Left renal pelvis (tissue), 4 donors: ENCODE measurements around the gene STK38L. TPM values are rescaled to one million over a fixed set of nuclear protein-coding genes. Genes with fewer than 3 reads are reported as not detected.

Experiments used
- DNase-seq, 4 donors: peaks; one replicate each; pipeline ENCODE4 v3.0.0-alpha.2; 2013; ENCODE audit warnings: low read depth in 4 of 4, low spot score in 3 of 4
- polyA plus RNA-seq, 4 donors: library from polyadenylated mRNA; unstranded; fragments of 120-200 nt; gene quantifications; one replicate each; pipeline ENCODE4 v1.2.1, GENCODE V29; 2013; ENCODE audit not compliant: insufficient read length in 4 of 4

The STK38L gene
- polyA plus RNA-seq, 4 donors: 30.7 to 59.7 (median 40.7) TPM

DNA sequence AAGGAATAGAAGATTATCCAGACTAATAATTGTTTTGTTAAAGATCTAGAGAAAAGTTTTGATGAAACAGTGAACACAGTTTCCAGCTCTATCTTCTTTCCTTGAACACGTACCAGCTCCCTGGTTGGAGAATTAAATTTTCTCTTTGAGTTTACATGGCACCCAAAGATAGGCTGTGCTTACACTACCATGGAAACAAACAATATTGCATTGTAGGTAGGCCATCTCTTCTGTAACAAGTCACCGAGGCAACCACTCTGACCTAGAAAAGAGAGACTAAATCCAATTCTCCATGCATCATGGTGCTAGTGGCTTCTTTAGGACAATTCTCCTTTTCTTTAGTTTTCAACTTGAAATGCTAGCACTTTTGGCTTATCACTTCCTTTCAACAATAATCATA, 98.5 kb downstream of the STK38L start:
- DNase-seq: no peak

DNA sequence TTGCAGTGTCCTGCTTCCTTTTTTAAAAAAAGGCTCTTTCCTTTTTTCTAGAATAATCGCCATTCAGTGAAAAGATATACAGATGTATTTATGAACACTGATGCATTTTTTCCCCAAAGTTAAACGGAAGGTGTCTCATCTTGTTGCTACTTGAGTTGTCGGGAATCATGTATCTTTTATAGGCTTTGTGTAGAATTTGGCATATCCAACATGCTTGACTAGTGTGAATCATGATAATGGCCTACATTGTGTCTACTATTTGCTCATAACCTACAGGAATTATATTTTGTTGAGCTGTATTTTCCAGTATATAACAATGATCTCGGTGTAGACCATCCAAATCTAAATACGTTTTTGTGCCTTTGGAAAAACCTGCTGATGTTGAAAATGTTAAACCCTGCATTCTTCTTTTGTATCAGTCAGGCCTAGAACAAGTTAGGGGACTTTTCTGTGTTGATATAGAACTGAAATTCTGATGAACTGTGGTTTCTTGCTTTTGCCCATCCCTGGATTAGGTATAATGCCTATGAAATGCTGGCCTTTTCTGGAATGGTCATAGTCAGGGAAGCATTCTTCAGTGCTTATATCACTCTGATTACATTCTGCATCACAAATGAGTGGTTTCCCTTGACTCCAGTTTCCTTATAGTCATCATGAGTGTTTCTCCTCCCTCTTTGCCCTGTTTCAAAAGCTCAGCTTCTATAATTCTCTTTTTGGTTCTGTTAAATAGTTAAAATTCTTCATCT, 99.3 kb downstream of the STK38L start:
- DNase-seq: no peak

DNA sequence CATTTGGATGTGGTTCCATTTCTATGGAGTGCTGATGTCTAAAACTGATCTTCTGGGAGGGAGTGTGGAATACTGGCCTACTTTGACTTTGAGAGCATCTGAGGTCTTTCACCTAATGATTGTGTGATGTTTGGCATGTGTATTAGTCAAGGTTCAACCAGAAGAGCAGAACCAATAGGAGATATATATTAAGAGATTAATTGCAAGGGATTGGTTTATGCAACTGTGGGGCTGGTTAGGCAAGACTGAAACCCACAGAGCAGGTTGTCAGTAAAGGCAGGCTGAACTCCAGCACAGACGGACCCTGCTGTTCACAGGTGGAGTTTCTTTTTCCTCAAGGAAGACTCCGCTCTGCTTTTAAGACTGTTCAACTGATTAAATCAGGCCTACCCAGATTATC, 100.2 kb downstream of the STK38L start:
- DNase-seq: no peak

DNA sequence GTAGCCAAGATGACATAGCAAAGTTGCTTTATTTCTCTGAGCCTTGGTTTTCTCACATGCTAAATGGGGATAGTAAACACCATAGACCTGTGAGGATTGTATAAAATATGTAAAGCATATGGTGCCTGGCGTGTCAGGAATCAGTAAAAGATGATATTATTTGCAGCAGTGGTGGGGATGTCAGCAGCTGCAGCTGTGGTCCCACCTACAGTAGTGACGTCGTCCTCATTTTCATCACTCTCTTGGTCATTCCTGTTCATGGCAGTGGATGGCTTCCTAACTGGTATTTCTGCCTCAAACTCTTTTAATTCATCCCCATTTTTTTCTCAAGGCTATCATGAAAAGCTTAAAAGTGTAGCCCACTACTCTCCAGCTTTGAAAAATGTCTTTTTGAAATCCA, 100.7 kb downstream of the STK38L start:
- no peak for DNase-seq

DNA sequence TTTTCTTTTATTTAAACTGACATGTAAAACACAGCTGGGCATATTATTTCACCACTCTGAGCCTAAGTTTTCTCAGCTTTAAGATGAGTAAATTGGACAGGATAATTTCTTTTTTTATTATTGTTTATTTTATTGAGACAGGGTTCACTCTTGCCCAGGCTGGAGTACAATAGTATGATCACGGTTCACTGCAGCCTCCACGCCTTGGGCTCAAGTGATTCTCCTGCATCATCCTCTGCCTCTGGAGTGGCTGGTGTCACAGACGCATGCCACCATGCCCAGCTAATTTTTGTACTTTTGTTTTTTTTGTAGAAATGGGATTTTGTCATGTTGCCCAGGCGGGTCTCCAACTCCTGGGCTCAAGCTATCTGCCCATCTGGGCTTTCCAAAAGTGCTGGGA, 101.3 kb downstream of the STK38L start:
- DNase-seq: no peak

DNA sequence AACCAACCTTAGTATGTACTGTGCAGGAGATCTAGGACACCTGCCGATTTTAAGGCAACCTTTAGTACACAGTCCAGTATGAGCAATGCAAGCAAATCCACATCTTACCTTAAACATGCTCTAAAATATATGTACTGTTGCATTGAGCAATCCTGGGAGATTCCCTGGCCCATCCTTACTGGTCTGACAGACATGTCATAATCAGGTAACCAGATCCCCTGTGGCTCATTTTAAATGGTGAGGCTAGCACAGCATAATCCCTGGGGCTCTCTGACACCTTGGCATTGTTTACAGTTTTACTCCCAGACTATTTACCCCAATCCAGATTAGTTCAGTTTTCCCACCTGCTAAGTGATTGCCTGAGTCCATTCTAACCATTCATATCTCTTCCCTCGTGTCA, 103.7 kb downstream of the STK38L start:
- no peak for DNase-seq

DNA sequence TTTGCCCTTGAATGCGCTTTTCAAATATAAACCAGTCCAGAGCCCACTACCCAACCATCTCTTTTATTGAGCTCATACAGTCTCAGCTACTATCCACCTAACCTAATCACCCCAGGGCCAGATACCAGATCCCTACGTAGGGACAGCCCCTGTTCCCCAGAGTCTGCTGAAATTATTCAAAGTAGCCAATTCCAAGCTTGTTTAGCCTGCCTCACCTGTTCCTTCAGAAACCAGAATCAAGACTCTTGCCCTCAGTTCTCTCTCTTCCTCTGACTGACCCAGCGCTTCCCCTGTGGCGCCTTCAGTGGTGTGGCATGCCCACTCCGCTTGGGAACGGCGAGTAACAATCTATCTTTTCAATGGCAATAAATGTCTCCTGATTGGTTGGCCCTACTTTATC, 107.4 kb downstream of the STK38L start:
- DNase-seq: no peak

DNA sequence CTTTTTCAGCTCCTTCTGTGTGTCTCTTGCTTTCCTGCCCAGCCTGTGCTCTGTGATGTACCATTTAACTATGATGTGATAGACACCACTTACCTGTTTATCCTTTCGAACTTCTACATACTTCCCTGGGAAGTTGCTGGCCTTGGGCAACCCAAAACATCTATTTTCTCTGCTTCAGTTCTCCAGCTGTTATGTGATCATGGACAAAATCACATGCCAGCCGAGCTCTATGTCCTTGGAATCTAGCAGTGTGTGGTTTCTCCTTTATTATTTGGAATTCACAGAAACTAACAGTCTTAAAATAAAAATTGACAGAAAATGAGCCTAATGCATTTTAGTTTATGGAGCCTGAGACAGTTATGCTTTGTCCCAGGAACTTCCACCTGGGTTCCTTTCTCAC, 111.4 kb downstream of the STK38L start:
- DNase-seq: no peak

DNA sequence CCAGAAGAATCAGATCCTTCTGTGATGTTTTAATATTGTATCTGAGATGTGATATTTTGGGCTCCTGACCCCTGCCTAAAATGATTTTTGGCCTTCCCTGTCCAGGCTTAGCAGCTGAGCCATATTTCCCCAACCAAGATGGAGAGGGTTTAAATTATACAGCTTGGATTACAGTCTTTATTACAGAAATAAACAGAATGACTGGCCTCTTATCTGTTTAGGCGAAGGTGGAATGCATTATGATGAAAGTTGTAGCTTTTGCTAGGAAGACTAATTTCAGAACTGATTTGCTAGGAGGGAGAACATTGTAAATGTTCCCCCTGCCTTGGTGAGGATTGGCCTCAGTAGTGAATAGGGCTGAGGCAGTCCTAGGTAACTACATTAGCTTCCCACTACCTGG, 111.9 kb downstream of the STK38L start:
- DNase-seq: no peak

DNA sequence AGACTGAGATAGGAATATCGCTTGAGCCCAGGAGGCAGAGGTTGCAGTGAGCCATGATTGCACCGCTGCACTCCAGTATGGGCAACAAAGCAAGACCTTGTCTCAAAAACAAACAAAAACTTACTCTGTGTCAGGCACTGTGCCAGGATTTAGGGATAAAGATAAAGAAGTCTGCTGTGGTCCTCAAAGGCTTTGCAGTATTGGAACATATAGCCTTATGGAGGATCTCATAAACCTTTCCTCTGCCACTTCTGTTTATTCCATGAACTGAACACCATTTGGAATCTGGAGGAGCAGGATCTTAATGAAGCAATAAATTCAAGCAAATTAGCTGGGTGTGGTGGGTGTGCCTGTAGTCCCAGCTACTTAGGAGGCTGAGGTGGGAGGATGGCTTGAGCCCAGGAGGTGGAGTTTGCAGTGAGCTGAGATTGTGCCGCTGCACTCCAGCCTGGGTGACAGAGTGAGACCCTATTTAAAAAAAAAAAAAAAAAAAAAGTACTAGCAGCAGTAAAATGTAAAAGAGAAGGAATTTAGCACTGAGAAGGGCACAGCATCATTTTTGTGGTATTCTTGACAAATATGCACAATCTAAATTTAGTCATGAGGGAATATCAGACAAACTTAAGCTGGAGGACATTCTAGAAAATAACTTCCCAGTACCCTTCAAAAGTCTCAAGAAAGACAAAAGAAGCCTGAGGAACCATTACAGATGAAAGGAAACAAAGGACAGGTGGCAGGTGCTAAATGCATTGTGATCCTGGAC, 115.7 kb downstream of the STK38L start:
- DNase-seq: no peak

DNA sequence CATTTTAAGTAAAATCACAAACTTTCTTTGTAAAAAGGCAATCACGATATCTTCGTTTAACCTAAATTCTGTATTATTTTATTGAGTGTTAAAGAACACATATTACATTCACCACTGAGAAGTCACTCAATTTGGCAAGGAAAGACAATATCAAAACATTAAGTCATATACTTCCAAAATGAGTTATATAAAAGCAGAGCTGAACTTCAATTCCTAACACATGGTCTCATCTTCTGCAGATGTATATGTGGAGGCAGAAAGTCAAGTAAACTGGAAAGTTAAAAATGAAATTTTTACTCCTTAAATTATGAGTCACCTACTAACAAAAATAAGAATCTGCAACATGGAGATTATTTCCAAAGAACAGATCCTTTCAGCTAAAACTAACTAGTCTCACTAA, 117.3 kb downstream of the STK38L start:
- DNase-seq: no peak

DNA sequence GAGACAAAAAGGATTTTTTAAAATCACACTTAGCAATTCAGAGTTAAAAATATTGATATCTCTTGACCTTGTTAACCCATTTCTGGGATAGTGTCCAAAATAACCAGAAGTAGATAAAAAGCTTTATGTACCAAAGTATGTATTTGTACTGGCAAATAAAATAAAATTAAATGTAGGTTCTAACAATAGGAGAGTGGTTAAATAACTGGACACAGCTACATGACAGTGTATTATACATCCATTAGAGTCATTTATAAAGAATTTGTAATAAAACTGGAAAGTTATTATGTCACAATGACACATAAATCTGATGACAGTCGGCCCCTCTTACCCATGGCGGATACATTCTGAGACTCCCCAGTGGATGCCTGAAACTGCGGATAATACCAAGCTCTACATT, 122.5 kb downstream of the STK38L start:
- DNase-seq: no peak

DNA sequence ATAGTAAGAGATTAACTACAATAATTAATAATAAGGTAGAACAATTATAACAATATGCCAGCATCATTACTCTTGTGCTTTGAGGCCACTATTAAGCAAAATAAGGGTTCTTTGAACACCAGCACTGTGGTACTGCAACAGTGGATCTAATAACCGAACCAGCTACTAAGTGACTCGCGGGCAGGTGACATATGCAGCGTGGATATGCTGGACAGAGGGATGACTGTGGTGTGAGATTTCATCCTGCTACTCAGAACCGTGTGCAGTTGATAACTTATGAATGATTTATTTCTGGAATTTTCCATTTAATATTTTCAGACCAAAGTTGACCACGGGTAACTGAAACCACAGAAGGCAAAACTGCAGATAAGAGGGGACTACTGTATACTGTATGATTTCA, 123.0 kb downstream of the STK38L start:
- DNase-seq: no peak

Other genes with a start within 250 kb of the STK38L start
- gene TM7SF3, start 229.9 kb upstream of the STK38L start, polyA plus RNA-seq: 10 to 100 TPM; 53.7 to 96.8 (median 86.4) TPM
- gene MED21, start 221.7 kb upstream of the STK38L start, polyA plus RNA-seq: 10 to 100 TPM; 56.2 to 75.2 (median 59.8) TPM
- under 1 TPM in 2 of 4 donors, not detected in 2; 0.18 to 0.32 TPM for gene C12orf71, start 161.7 kb upstream of the STK38L start, polyA plus RNA-seq
- gene BMAL2, start 88.5 kb downstream of the STK38L start, polyA plus RNA-seq: 1 to 10 TPM; 3.0 to 8.0 (median 6.7) TPM
- under 1 TPM in 3 of 4 donors, not detected in 1; 0.14 to 0.45 (median 0.37) TPM for gene SMCO2, start 202.4 kb downstream of the STK38L start, polyA plus RNA-seq